HepG2 (cell line): ENCODE results near the gene TNFRSF6B. TPM values are rescaled to one million over a fixed set of nuclear protein-coding genes. Genes with fewer than 3 reads are reported as not detected.

Experiments
- ARNT2 ChIP-seq: sonication (generic); formaldehyde crosslinking; IDR thresholded peaks from 2 replicates; pipeline ENCODE4 v1.8.0; 2022; ENCODE audit warnings: mild to moderate bottlenecking, low read depth, missing genetic modification reagents, moderate library complexity
- FOXP4 ChIP-seq: sonication (generic); formaldehyde crosslinking; IDR thresholded peaks from 2 replicates; pipeline ENCODE4 v1.4.0; 2020; ENCODE audit warnings: missing genetic modification reagents
- HOXA7 ChIP-seq: sonication (generic); formaldehyde crosslinking; IDR thresholded peaks from 2 replicates; pipeline ENCODE4 v1.8.1; 2022; ENCODE audit warnings: mild to moderate bottlenecking, missing genetic modification reagents, moderate library complexity
- JARID2 ChIP-seq: sonication (generic); formaldehyde crosslinking; IDR thresholded peaks from 2 replicates; pipeline ENCODE4 v1.8.1; 2023; ENCODE audit warnings: missing genetic modification reagents, inconsistent platforms; ENCODE audit not compliant: insufficient replicate concordance
- KAT2B ChIP-seq: fragments of 150-350 bp; IDR thresholded peaks from 2 replicates; pipeline ENCODE4 v1.6.1; 2014; ENCODE audit warnings: low read depth, low read length, borderline replicate concordance
- PITX1 ChIP-seq: sonication (generic); formaldehyde crosslinking; IDR thresholded peaks from 2 replicates; pipeline ENCODE4 v1.5.1; 2020; ENCODE audit warnings: mild to moderate bottlenecking, missing genetic modification reagents
- RELA ChIP-seq: sonication (generic); formaldehyde crosslinking; IDR thresholded peaks from 2 replicates; pipeline ENCODE4 v1.4.0; 2020; ENCODE audit warnings: missing genetic modification reagents
- RFXANK ChIP-seq: IDR thresholded peaks from 2 replicates; pipeline ENCODE4 v1.6.1; 2016
- SATB2 ChIP-seq: sonication (generic); formaldehyde crosslinking; IDR thresholded peaks from 2 replicates; pipeline ENCODE4 v1.5.0; 2020; ENCODE audit warnings: missing genetic modification reagents
- THAP8 ChIP-seq: sonication (generic); formaldehyde crosslinking; IDR thresholded peaks from 2 replicates; pipeline ENCODE4 v1.5.1; 2020; ENCODE audit warnings: missing genetic modification reagents, mild to moderate bottlenecking, borderline replicate concordance
- ZMYM4 ChIP-seq: sonication (generic); formaldehyde crosslinking; IDR thresholded peaks from 2 replicates; pipeline ENCODE4 v1.8.1; 2023; ENCODE audit warnings: mild to moderate bottlenecking, missing genetic modification reagents
- ZNF10 ChIP-seq: sonication (generic); formaldehyde crosslinking; IDR thresholded peaks from 2 replicates; pipeline ENCODE4 v1.4.0; 2020; ENCODE audit warnings: mild to moderate bottlenecking, low read depth, missing genetic modification reagents, borderline replicate concordance
- ZNF275 ChIP-seq: sonication (generic); formaldehyde crosslinking; IDR thresholded peaks from 2 replicates; pipeline ENCODE4 v1.8.0; 2022; ENCODE audit warnings: missing genetic modification reagents, mild to moderate bottlenecking, inconsistent platforms, borderline replicate concordance
- ZNF501 ChIP-seq: sonication (generic); formaldehyde crosslinking; IDR thresholded peaks from 2 replicates; pipeline ENCODE4 v1.5.1; 2020; ENCODE audit warnings: mild to moderate bottlenecking, moderate library complexity, missing genetic modification reagents
- ZNF547 ChIP-seq: sonication (generic); formaldehyde crosslinking; IDR thresholded peaks from 2 replicates; pipeline ENCODE4 v1.5.1; 2020; ENCODE audit warnings: mild to moderate bottlenecking, missing genetic modification reagents
- ZNF589 ChIP-seq: sonication (generic); formaldehyde crosslinking; conservative IDR thresholded peaks from 2 replicates; pipeline ENCODE4 v1.8.0; 2022; ENCODE audit warnings: mild to moderate bottlenecking, moderate library complexity, missing genetic modification reagents
- ZSCAN25 ChIP-seq: sonication (generic); formaldehyde crosslinking; IDR thresholded peaks from 2 replicates; pipeline ENCODE4 v1.8.0; 2022; ENCODE audit warnings: mild to moderate bottlenecking, missing genetic modification reagents
- polyA plus RNA-seq, 8 experiments: library from polyadenylated mRNA; depleted of rRNA in 3 of 8; stranded (reverse) in 7 of 8; unstranded in 1 of 8; fragments of >200 nt; fragmentation: Illumina TruSeq in 4 of 8; extraction: Trizol in 4 of 8; gene quantifications; 2 replicates each; pipeline versions ENCODE4 v1.2.1 to v1.2.3, GENCODE V29; 2011 to 2016; ENCODE audit warnings: low read depth in 4 of 8, missing spikeins in 1 of 8, mixed read lengths in 1 of 8; ENCODE audit not compliant: insufficient read depth in 1 of 8
- total RNA-seq, 5 experiments: library from RNA; depleted of rRNA; stranded (reverse); fragments of >200 nt; fragmentation: Illumina TruSeq; extraction: Trizol; gene quantifications; 2 replicates each; pipeline ENCODE4 v1.2.3, GENCODE V29; 2016; ENCODE audit warnings: low read depth in 1 of 5
- TF ChIP-seq, protein P1 (sequence below): sonication (generic); formaldehyde crosslinking; IDR thresholded peaks from 2 replicates; pipeline ENCODE4 v1.8.0; 2022; ENCODE audit warnings: mild to moderate bottlenecking, missing genetic modification reagents, moderate library complexity
- TF ChIP-seq, protein P2 (sequence below): sonication (generic); formaldehyde crosslinking; IDR thresholded peaks from 2 replicates; pipeline ENCODE4 v1.5.0; 2020; ENCODE audit warnings: mild to moderate bottlenecking, missing genetic modification reagents
- TF ChIP-seq, protein P3 (sequence below): sonication (generic); formaldehyde crosslinking; IDR thresholded peaks from 2 replicates; pipeline ENCODE4 v1.4.0; 2020; ENCODE audit warnings: mild to moderate bottlenecking, low read depth, missing genetic modification reagents

TNFRSF6B gene
- total and polyA plus RNA-seq, 2 of the 13 experiments (the other 11 are each of a cell fraction or from before 2014, with no cell fraction given), result 0.24 TPM; not detected in 1

DNA sequence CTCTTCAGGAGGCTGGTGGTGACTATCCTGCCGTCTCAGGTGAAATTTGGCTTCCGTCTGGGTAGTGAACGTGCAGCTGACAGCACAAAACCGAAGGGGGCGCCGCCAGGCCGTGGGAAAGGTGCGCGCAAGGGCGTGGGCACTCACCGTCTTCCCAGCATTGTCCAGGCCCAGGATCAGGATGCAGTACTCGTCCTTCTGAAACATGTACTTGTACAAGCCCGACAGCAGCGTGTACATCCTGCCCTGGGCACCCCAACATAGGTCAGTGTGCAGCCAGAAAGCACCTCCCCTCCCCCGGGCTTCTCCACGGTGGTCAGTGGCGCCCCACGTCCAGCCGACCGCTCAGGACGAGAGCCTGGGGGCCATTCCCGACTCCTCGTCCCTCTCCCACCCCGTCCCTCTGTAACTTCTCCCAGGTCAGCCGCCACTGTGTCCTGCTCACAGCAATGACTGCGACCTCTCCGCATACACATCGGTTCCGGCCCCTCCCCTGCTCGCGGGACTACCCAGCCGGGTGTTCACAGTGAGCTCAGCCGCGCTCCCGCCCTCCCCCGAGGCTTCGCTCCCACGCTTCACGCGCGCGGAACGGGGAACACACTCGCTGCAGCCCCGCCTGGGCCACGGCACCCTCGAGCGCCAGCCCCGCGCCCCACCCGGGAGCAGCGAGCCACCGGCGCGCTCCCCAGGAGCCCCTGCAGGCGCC lies 10.6 kb downstream of the TNFRSF6B start (continued):
- TF ChIP-seq, protein P1, sequence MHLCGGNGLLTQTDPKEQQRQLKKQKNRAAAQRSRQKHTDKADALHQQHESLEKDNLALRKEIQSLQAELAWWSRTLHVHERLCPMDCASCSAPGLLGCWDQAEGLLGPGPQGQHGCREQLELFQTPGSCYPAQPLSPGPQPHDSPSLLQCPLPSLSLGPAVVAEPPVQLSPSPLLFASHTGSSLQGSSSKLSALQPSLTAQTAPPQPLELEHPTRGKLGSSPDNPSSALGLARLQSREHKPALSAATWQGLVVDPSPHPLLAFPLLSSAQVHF (CRISPR knock-in tag), result no peak
- TF ChIP-seq RELA (CRISPR knock-in tag) (0 out of 2 replicates have a peak, but pooled peaks have one; percentile 13), SATB2 (no peak), PITX1 (CRISPR knock-in tag) (no peak; the same call in 1 of the 2 replicates), ZNF275 (no peak), JARID2 (no peak), KAT2B (no peak), ARNT2 (CRISPR knock-in tag) (no peak), ZNF501 (CRISPR knock-in tag) (peak; percentile 82; the same call in 1 of the 2 replicates), RFXANK (CRISPR knock-in tag) (no peak), FOXP4 (CRISPR knock-in tag) (peak; percentile 37; the same call in 1 of the 2 replicates), ZSCAN25 (CRISPR knock-in tag) (no peak; the same call in none of the 2 replicates), HOXA7 (CRISPR knock-in tag) (no peak), ZNF10 (CRISPR knock-in tag) (no peak), ZNF547 (CRISPR knock-in tag) (no peak; the same call in 1 of the 2 replicates), THAP8 (CRISPR knock-in tag) (no peak), ZMYM4 (CRISPR knock-in tag) (peak; percentile 57; the same call in 1 of the 2 replicates), ZNF589 (CRISPR knock-in tag) (no peak)
- TF ChIP-seq, protein P2, sequence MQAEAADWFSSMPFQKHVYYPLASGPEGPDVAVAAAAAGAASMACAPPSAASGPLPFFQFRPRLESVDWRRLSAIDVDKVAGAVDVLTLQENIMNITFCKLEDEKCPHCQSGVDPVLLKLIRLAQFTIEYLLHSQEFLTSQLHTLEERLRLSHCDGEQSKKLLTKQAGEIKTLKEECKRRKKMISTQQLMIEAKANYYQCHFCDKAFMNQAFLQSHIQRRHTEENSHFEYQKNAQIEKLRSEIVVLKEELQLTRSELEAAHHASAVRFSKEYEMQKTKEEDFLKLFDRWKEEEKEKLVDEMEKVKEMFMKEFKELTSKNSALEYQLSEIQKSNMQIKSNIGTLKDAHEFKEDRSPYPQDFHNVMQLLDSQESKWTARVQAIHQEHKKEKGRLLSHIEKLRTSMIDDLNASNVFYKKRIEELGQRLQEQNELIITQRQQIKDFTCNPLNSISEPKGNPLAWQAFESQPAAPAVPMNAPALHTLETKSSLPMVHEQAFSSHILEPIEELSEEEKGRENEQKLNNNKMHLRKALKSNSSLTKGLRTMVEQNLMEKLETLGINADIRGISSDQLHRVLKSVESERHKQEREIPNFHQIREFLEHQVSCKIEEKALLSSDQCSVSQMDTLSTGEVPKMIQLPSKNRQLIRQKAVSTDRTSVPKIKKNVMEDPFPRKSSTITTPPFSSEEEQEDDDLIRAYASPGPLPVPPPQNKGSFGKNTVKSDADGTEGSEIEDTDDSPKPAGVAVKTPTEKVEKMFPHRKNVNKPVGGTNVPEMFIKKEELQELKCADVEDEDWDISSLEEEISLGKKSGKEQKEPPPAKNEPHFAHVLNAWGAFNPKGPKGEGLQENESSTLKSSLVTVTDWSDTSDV (CRISPR knock-in tag), result peak; percentile 84
- TF ChIP-seq, protein P3, sequence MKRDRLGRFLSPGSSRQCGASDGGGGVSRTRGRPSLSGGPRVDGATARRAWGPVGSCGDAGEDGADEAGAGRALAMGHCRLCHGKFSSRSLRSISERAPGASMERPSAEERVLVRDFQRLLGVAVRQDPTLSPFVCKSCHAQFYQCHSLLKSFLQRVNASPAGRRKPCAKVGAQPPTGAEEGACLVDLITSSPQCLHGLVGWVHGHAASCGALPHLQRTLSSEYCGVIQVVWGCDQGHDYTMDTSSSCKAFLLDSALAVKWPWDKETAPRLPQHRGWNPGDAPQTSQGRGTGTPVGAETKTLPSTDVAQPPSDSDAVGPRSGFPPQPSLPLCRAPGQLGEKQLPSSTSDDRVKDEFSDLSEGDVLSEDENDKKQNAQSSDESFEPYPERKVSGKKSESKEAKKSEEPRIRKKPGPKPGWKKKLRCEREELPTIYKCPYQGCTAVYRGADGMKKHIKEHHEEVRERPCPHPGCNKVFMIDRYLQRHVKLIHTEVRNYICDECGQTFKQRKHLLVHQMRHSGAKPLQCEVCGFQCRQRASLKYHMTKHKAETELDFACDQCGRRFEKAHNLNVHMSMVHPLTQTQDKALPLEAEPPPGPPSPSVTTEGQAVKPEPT (CRISPR knock-in tag), result no peak; the same call in 1 of the 2 replicates
